ENCODE measurements around the gene MESD. TPM values are rescaled to one million over a fixed set of nuclear protein-coding genes. Genes with fewer than 3 reads are reported as not detected.

Gene MESD
- total and polyA plus RNA-seq, 9 of the 15 experiments (the other 6 are each of a cell fraction or from before 2014, with no cell fraction given): 11.3 to 39.7 (median 22.8) TPM

DNA sequence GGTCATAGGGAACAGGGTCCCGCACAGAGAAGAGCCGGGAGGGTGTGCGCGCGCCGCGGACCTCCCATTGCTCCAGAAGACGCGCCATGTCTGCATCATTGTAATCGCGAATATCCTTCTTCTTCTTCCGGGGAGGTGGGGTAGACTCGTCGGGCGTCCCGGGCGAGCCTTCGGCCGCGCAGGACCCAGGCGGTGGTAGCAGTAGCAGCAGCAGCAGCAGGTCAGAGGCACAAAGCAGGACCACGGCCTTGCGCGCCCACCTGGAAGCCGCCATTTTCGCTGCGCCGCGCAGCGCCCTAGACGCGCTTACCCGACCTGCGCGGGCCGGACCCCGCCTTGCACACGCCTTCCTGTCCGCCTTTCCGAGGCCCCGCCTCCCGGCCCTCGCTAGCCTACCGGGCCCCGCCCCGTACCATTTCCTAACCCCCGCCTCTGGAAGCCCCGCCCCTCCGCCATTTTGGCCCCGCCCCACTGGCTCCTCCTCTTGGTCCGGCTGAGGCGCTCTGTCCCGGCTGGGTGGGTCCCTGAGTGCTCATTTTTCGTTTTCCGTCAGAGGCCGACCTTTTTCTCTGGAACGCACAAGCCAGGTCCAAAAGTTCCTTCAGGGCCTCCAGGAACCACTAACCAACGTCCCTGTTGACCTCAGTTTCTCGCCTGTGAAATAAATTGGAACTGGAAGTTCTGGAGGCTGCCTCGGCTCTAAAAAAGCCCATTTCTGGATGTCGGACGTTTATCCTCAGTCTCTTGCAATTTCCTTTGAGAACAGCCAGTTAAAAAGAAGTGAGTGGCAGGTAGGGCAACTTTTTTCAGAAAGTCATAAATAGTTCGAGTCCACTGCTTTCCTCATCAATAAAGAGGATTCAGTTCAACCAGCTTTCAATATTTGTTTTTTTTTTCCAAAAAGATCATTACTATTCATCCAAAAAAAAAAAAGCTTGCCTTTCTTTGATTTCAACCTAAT is at the start of gene MESD (continued):
- TF ChIP-seq, protein P1, sequence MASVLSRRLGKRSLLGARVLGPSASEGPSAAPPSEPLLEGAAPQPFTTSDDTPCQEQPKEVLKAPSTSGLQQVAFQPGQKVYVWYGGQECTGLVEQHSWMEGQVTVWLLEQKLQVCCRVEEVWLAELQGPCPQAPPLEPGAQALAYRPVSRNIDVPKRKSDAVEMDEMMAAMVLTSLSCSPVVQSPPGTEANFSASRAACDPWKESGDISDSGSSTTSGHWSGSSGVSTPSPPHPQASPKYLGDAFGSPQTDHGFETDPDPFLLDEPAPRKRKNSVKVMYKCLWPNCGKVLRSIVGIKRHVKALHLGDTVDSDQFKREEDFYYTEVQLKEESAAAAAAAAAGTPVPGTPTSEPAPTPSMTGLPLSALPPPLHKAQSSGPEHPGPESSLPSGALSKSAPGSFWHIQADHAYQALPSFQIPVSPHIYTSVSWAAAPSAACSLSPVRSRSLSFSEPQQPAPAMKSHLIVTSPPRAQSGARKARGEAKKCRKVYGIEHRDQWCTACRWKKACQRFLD (CRISPR knock-in tag; IDR thresholded peaks at IDR 0.05): no peak; the same call in 1 of the 2 replicates
- TF ChIP-seq ZNF507 (tag; conservative IDR thresholded peaks at IDR 0.05) (no peak), ZC3H11A (IDR thresholded peaks at IDR 0.05; ENCODE audit: low read depth, low read length) (no peak), XRCC3 (IDR thresholded peaks at IDR 0.05) (no peak), CREM (IDR thresholded peaks at IDR 0.05; ENCODE audit: low read depth) (peak; percentile 55), PRPF4 (IDR thresholded peaks at IDR 0.05; ENCODE audit: insufficient read depth, low read depth, low read length, poor library complexity, severe bottlenecking) (no peak), TOE1 (IDR thresholded peaks at IDR 0.05; ENCODE audit: borderline replicate concordance) (no peak), TOE1 (CRISPR knock-in tag; IDR thresholded peaks at IDR 0.05; ENCODE audit: borderline replicate concordance, low read depth) (no peak), HNRNPLL (IDR thresholded peaks at IDR 0.05; ENCODE audit: low read depth, low read length, poor library complexity, severe bottlenecking) (peak; percentile 26), C11orf30 (IDR thresholded peaks at IDR 0.05; ENCODE audit: low read depth) (peak; percentile 92)
- TF ChIP-seq, protein P2, sequence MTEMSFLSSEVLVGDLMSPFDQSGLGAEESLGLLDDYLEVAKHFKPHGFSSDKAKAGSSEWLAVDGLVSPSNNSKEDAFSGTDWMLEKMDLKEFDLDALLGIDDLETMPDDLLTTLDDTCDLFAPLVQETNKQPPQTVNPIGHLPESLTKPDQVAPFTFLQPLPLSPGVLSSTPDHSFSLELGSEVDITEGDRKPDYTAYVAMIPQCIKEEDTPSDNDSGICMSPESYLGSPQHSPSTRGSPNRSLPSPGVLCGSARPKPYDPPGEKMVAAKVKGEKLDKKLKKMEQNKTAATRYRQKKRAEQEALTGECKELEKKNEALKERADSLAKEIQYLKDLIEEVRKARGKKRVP (CRISPR knock-in tag; IDR thresholded peaks at IDR 0.05): no peak
- TF ChIP-seq, protein P3, sequence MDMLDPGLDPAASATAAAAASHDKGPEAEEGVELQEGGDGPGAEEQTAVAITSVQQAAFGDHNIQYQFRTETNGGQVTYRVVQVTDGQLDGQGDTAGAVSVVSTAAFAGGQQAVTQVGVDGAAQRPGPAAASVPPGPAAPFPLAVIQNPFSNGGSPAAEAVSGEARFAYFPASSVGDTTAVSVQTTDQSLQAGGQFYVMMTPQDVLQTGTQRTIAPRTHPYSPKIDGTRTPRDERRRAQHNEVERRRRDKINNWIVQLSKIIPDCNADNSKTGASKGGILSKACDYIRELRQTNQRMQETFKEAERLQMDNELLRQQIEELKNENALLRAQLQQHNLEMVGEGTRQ (CRISPR knock-in tag; IDR thresholded peaks at IDR 0.05): no peak
- TF ChIP-seq, protein P4, sequence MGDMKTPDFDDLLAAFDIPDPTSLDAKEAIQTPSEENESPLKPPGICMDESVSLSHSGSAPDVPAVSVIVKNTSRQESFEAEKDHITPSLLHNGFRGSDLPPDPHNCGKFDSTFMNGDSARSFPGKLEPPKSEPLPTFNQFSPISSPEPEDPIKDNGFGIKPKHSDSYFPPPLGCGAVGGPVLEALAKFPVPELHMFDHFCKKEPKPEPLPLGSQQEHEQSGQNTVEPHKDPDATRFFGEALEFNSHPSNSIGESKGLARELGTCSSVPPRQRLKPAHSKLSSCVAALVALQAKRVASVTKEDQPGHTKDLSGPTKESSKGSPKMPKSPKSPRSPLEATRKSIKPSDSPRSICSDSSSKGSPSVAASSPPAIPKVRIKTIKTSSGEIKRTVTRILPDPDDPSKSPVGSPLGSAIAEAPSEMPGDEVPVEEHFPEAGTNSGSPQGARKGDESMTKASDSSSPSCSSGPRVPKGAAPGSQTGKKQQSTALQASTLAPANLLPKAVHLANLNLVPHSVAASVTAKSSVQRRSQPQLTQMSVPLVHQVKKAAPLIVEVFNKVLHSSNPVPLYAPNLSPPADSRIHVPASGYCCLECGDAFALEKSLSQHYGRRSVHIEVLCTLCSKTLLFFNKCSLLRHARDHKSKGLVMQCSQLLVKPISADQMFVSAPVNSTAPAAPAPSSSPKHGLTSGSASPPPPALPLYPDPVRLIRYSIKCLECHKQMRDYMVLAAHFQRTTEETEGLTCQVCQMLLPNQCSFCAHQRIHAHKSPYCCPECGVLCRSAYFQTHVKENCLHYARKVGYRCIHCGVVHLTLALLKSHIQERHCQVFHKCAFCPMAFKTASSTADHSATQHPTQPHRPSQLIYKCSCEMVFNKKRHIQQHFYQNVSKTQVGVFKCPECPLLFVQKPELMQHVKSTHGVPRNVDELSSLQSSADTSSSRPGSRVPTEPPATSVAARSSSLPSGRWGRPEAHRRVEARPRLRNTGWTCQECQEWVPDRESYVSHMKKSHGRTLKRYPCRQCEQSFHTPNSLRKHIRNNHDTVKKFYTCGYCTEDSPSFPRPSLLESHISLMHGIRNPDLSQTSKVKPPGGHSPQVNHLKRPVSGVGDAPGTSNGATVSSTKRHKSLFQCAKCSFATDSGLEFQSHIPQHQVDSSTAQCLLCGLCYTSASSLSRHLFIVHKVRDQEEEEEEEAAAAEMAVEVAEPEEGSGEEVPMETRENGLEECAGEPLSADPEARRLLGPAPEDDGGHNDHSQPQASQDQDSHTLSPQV (IDR thresholded peaks at IDR 0.05): no peak
- TF ChIP-seq, protein P5, sequence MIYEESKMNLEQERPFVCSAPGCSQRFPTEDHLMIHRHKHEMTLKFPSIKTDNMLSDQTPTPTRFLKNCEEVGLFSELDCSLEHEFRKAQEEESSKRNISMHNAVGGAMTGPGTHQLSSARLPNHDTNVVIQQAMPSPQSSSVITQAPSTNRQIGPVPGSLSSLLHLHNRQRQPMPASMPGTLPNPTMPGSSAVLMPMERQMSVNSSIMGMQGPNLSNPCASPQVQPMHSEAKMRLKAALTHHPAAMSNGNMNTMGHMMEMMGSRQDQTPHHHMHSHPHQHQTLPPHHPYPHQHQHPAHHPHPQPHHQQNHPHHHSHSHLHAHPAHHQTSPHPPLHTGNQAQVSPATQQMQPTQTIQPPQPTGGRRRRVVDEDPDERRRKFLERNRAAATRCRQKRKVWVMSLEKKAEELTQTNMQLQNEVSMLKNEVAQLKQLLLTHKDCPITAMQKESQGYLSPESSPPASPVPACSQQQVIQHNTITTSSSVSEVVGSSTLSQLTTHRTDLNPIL (CRISPR knock-in tag; IDR thresholded peaks at IDR 0.05): no peak
- TF ChIP-seq, protein P6, sequence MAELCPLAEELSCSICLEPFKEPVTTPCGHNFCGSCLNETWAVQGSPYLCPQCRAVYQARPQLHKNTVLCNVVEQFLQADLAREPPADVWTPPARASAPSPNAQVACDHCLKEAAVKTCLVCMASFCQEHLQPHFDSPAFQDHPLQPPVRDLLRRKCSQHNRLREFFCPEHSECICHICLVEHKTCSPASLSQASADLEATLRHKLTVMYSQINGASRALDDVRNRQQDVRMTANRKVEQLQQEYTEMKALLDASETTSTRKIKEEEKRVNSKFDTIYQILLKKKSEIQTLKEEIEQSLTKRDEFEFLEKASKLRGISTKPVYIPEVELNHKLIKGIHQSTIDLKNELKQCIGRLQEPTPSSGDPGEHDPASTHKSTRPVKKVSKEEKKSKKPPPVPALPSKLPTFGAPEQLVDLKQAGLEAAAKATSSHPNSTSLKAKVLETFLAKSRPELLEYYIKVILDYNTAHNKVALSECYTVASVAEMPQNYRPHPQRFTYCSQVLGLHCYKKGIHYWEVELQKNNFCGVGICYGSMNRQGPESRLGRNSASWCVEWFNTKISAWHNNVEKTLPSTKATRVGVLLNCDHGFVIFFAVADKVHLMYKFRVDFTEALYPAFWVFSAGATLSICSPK (IDR thresholded peaks at IDR 0.05; ENCODE audit: borderline replicate concordance): no peak
